Thymus (tissue), 11 donors: ENCODE data around the gene MT1M. TPM values are rescaled to one million over a fixed set of nuclear protein-coding genes. Genes with fewer than 3 reads are reported as not detected.

Experiments
- DNase-seq, 9 donors: peaks; one replicate each; pipeline ENCODE4 v3.0.0-alpha.2; 2013; ENCODE audit warnings: low spot score in 9 of 9, low read depth in 6 of 9, missing footprints in 1 of 9
- H3K27ac ChIP-seq, 2 donors: one replicate each; pipeline ENCODE4 v1.5.1; 2013; ENCODE audit warnings: control low read depth in 1 of 2, low read depth in 1 of 2, low read length in 1 of 2, mild to moderate bottlenecking in 1 of 2, moderate library complexity in 1 of 2
- H3K27me3 ChIP-seq, 2 donors: one replicate each; pipeline ENCODE4 v1.5.1; 2013; ENCODE audit warnings: low read length in 1 of 2; ENCODE audit not compliant: control insufficient read depth in 2 of 2, insufficient read depth in 1 of 2
- H3K36me3 ChIP-seq, 2 donors: one replicate each; pipeline ENCODE4 v1.5.1; 2013; ENCODE audit warnings: low read length in 1 of 2, mild to moderate bottlenecking in 1 of 2, moderate library complexity in 1 of 2; ENCODE audit not compliant: control insufficient read depth in 2 of 2, insufficient read depth in 2 of 2
- H3K4me1 ChIP-seq, 2 donors: one replicate each; pipeline ENCODE4 v1.5.1; 2013; ENCODE audit warnings: low read length in 2 of 2; ENCODE audit not compliant: control insufficient read depth in 2 of 2, insufficient read depth in 2 of 2
- H3K4me3 ChIP-seq, 2 donors: one replicate each; pipeline ENCODE4 v1.5.1; 2013; ENCODE audit warnings: low read length in 2 of 2, control low read depth in 1 of 2, mild to moderate bottlenecking in 1 of 2
- H3K9me3 ChIP-seq, 2 donors: one replicate each; pipeline ENCODE4 v1.5.1; 2013; ENCODE audit warnings: low read length in 1 of 2, mild to moderate bottlenecking in 1 of 2; ENCODE audit not compliant: control insufficient read depth in 2 of 2, insufficient read depth in 1 of 2
- WGBS: extraction: QIAGEN DNeasy Blood & Tissue Kit; methylation state at CpG from one replicate; pipeline ENCODE4 v1.1.7; 2013; 5-methylcytosine and 5-hydroxymethylcytosine counted together
- polyA plus RNA-seq: library from polyadenylated mRNA; stranded (reverse); fragments of 200-250 nt; gene quantifications from one replicate; pipeline ENCODE4 v1.2.3, GENCODE V29; 2013
- total RNA-seq: library from RNA; stranded (reverse); fragments of 120-200 nt; gene quantifications from one replicate; pipeline ENCODE4 v1.2.4, GENCODE V29; 2013
- donor health status: healthy.

MT1M gene
- total and polyA plus RNA-seq, 2 donors = 0.28 to 97.7 TPM

GRCh38 chr16:56607109-56607618 lies 25.3 kb upstream of the MT1M start:
- WGBS = 84% methylated on average over 14 of the region's 14 CpGs
- no peaks in the 10 kb centered on the region for H3K9me3 ChIP-seq
- H3K4me1 ChIP-seq = peaks cover 11 to 39% of the 10 kb centered on the region in 2 donors
- no peak for DNase-seq
- peaks cover 0 to 36% of the 10 kb centered on the region in 2 donors for H3K27me3 ChIP-seq
- H3K27ac ChIP-seq = peak overlapping the region; percentile 37 to 85
- no peaks in the 10 kb centered on the region for H3K36me3 ChIP-seq
- no peak overlapping the region for H3K4me3 ChIP-seq

GRCh38 chr16:56607675-56608042 lies 24.8 kb upstream of the MT1M start:
- Histone ChIP-seq H3K9me3 (no peaks in the 10 kb centered on the region), H3K27ac (peak overlapping the region; percentile 34 to 82), H3K4me1 (peaks cover 11 to 39% of the 10 kb centered on the region in 2 donors), H3K27me3 (peaks cover 0 to 34% of the 10 kb centered on the region in 2 donors), H3K4me3 (no peak overlapping the region), H3K36me3 (no peaks in the 10 kb centered on the region)
- DNase-seq = no peak
- 74% methylated on average over 2 of the region's 2 CpGs for WGBS

GRCh38 chr16:56608043-56608875 lies 24.2 kb upstream of the MT1M start, which contains the start of gene MT2A:
MT2A (plus strand) TSS chr16:56608584; CDS start chr16:56608656, 72 bp downstream.
- 13% methylated on average over 62 of the region's 62 CpGs for WGBS
- peaks cover 11 to 39% of the 10 kb centered on the region in 2 donors for H3K4me1 ChIP-seq
- DNase-seq = peak in 7 of 9 donors; percentile 42 to 88 (median 66)
- peaks cover 0 to 30% of the 10 kb centered on the region in 2 donors for H3K27me3 ChIP-seq
- H3K36me3 ChIP-seq = no peaks in the 10 kb centered on the region
- no peaks in the 10 kb centered on the region for H3K9me3 ChIP-seq
- H3K4me3 ChIP-seq = peak within 1 kb of the TSS; percentile 38 to 51
- H3K27ac ChIP-seq = peak within 1 kb of the TSS; percentile 67 to 82

GRCh38 chr16:56608876-56609462 lies 23.5 kb upstream of the MT1M start:
- DNase-seq = no peak
- 1% methylated on average over 21 of the region's 21 CpGs for WGBS
- peak overlapping the region; percentile 66 to 67 for H3K27ac ChIP-seq

GRCh38 chr16:56609463-56609921 lies 23.0 kb upstream of the MT1M start:
- peak; percentile 28 to 83 (median 49) for DNase-seq
- Histone ChIP-seq H3K27me3 (peaks cover 0 to 22% of the 10 kb centered on the region in 2 donors), H3K9me3 (no peaks in the 10 kb centered on the region), H3K36me3 (no peaks in the 10 kb centered on the region), H3K4me1 (peaks cover 11 to 39% of the 10 kb centered on the region in 2 donors), H3K4me3 (peak overlapping the region; percentile 38 to 51), H3K27ac (peak overlapping the region; percentile 62 to 67)
- 1% methylated on average over 6 of the region's 6 CpGs for WGBS

More at GRCh38 chr16:56608876-56609462, 23.5 kb upstream of the MT1M start:
- Histone ChIP-seq H3K4me1 (peaks cover 11 to 39% of the 10 kb centered on the region in 2 donors), H3K4me3 (peak overlapping the region; percentile 38 to 51), H3K9me3 (no peaks in the 10 kb centered on the region), H3K36me3 (no peaks in the 10 kb centered on the region), H3K27me3 (peaks cover 0 to 26% of the 10 kb centered on the region in 2 donors)

- peak overlapping the region; percentile 67 to 89 for H3K27ac ChIP-seq
- peaks cover 0 to 26% of the 10 kb centered on the region in 2 donors for H3K27me3 ChIP-seq
- H3K36me3 ChIP-seq = no peaks in the 10 kb centered on the region
- H3K4me3 ChIP-seq = no peak overlapping the region
- 62% methylated on average over 10 of the region's 10 CpGs for WGBS
- DNase-seq = peak in 2 of 9 donors; percentile 39 to 72
- peaks cover 11 to 39% of the 10 kb centered on the region in 2 donors for H3K4me1 ChIP-seq
- no peaks in the 10 kb centered on the region for H3K9me3 ChIP-seq
Measured at GRCh38 chr16:56610017-56610608, 22.3 kb upstream of the MT1M start.

- no peak for DNase-seq
Measured at GRCh38 chr16:56610609-56611111, 21.8 kb upstream of the MT1M start.

GRCh38 chr16:56611281-56611833 lies 21.1 kb upstream of the MT1M start:
- H3K36me3 ChIP-seq = no peaks in the 10 kb centered on the region
- H3K4me3 ChIP-seq = no peak overlapping the region
- DNase-seq = no peak
- H3K27ac ChIP-seq = peak overlapping the region in 1 of 2 donors; percentile 2
- no peaks in the 10 kb centered on the region for H3K9me3 ChIP-seq
- 92% methylated on average over 2 of the region's 2 CpGs for WGBS
- peaks cover 11 to 39% of the 10 kb centered on the region in 2 donors for H3K4me1 ChIP-seq
- peaks cover 2 to 36% of the 10 kb centered on the region in 2 donors for H3K27me3 ChIP-seq

More at GRCh38 chr16:56610609-56611111, 21.8 kb upstream of the MT1M start:
- Histone ChIP-seq H3K4me3 (no peak overlapping the region), H3K4me1 (peaks cover 11 to 39% of the 10 kb centered on the region in 2 donors), H3K9me3 (no peaks in the 10 kb centered on the region), H3K27me3 (peaks cover 0 to 29% of the 10 kb centered on the region in 2 donors), H3K27ac (peak overlapping the region; percentile 67 to 89), H3K36me3 (no peaks in the 10 kb centered on the region)
- WGBS = 96% methylated on average over 2 of the region's 2 CpGs
